Sigmoid colon (tissue), 7 donors: ENCODE data around the gene IKZF4. TPM values are rescaled to one million over a fixed set of nuclear protein-coding genes. Genes with fewer than 3 reads are reported as not detected.
A peak's percentile ranks its signal among the peaks of the same experiment; 100 is the strongest.
"Not testable (repeated sequence)": the region's sequence is repeated elsewhere in the genome, so short reads cannot be mapped to it uniquely, and the experiment has no call there.

Source experiments
- DNase-seq: peaks from one replicate; pipeline ENCODE4 v3.0.0-alpha.2; 2019
- H3K27ac ChIP-seq, 4 donors: fragments of 200-600 bp; sonication (generic); one replicate each; pipeline ENCODE4 v1.5.1; 2016 to 2019; ENCODE audit warnings: mild to moderate bottlenecking in 1 of 4
- H3K27me3 ChIP-seq, 3 donors: fragments of 200-600 bp; sonication (generic); one replicate each; pipeline ENCODE4 v1.5.1; 2019; ENCODE audit warnings: mild to moderate bottlenecking in 1 of 3
- H3K36me3 ChIP-seq, 4 donors: fragments of 200-600 bp; sonication (generic); one replicate each; pipeline ENCODE4 v1.5.1; 2016 to 2019
- H3K4me1 ChIP-seq, 4 donors: fragments of 200-600 bp; sonication (generic); one replicate each; pipeline ENCODE4 v1.5.1; 2017 to 2019
- H3K4me3 ChIP-seq, 4 donors: fragments of 200-600 bp; sonication (generic); one replicate each; pipeline ENCODE4 v1.5.1; 2017 to 2019; ENCODE audit warnings: mild to moderate bottlenecking in 2 of 4, moderate library complexity in 1 of 4
- H3K9me3 ChIP-seq, 4 donors: fragments of 200-600 bp in 3 of 4; sonication (generic) in 3 of 4; one replicate each; pipeline versions ENCODE4 v1.5.1 to v1.6.1; 2013 to 2019
- CTCF ChIP-seq, 4 experiments: fragments of 450-650 bp in 3 of 4; fragments of 200-600 bp in 1 of 4; IDR thresholded peaks; one replicate each; pipeline ENCODE4 v1.5.1; 2016 to 2019; ENCODE audit warnings: antibody characterized with exemption in 4 of 4, mild to moderate bottlenecking in 3 of 4, moderate library complexity in 2 of 4
- EP300 ChIP-seq, 4 donors: sonication (generic); formaldehyde crosslinking; IDR thresholded peaks; one replicate each; pipeline ENCODE4 v1.6.1; 2017; ENCODE audit warnings: antibody characterized with exemption in 4 of 4
- POLR2A ChIP-seq, 2 donors: fragments of 450-650 bp; IDR thresholded peaks; one replicate each; pipeline ENCODE4 v1.6.1; 2016; ENCODE audit warnings: antibody characterized with exemption in 2 of 2, mild to moderate bottlenecking in 2 of 2, moderate library complexity in 2 of 2
- POLR2AphosphoS5 ChIP-seq, 4 donors: sonication (generic); formaldehyde crosslinking; IDR thresholded peaks; one replicate each; pipeline ENCODE4 v1.6.1; 2017; ENCODE audit warnings: antibody characterized with exemption in 4 of 4
- WGBS, 2 donors: extraction: QIAGEN DNeasy Blood & Tissue Kit; methylation state at CpG; one replicate each; pipeline ENCODE4 v1.1.7; 2013; 5-methylcytosine and 5-hydroxymethylcytosine counted together
- intact Hi-C: fragments of 100-400 bp; cut with DNase I; formaldehyde crosslinking; loops from one replicate; pipeline ENCODE4 v1.15.1; 2023
- polyA plus RNA-seq, 3 donors: library from polyadenylated mRNA; stranded (reverse); fragments of 200-250 nt; gene quantifications; one replicate each; pipeline ENCODE4 v1.2.3, GENCODE V29; 2013
- total RNA-seq, 4 donors: library from RNA; depleted of rRNA; stranded (reverse); fragments of >200 nt; gene quantifications; one replicate each; pipeline ENCODE4 v1.1.0, GENCODE V29; 2016
- donor health status: healthy with polysubstance abuse.
- donor health status: Bipolar disorder and iron deficiency.
- donor health status: healthy.

Gene IKZF4
- total and polyA plus RNA-seq, 7 donors, result 0.92 to 23.8 (median 2.4) TPM

GRCh38 chr12:56040963-56041551 is 20.2 kb downstream of the IKZF4 start:
- no peak for DNase-seq
- Histone ChIP-seq H3K4me1 (peaks cover 0 to 20% (median 18%) of the 10 kb centered on the region in 4 donors), H3K9me3 (no peaks in the 10 kb centered on the region), H3K27me3 (no peaks in the 10 kb centered on the region), H3K36me3 (peaks cover 17 to 49% (median 19%) of the 10 kb centered on the region in 4 donors), H3K27ac (peak overlapping the region; percentile 91 to 96 (median 94)), H3K4me3 (peak overlapping the region; percentile 56 to 94 (median 72))
- intact Hi-C loops, result loop anchor here (1.0 to 10.0 kb wide), 4 partner anchors 45 to 299 kb away; partner anchors contain the start of genes GDF11, PYM1 and SMARCC2
- TF ChIP-seq CTCF (IDR thresholded peaks at IDR 0.05) (peak in 1 of 4 experiments; percentile 34), POLR2A (IDR thresholded peaks at IDR 0.05) (no peak)
- WGBS, 2 donors, result 73 to 75% methylated on average over 14 of the region's 14 CpGs

GRCh38 chr12:56041552-56042429 is 20.9 kb downstream of the IKZF4 start, which contains the start of gene RPS26:
RPS26 (plus strand) TSS chr12:56041918; CDS start chr12:56042167, 249 bp downstream.
- peak within 1 kb of the TSS; percentile 56 to 94 (median 72) for H3K4me3 ChIP-seq
- no peaks in the 10 kb centered on the region for H3K27me3 ChIP-seq
- no peaks in the 10 kb centered on the region for H3K9me3 ChIP-seq
- intact Hi-C loops, result loop anchor here (1.0 to 10.0 kb wide), 5 partner anchors 45 to 299 kb away; partner anchors contain the start of genes GDF11, PA2G4, PYM1 and SMARCC2
- peak within 1 kb of the TSS; percentile 91 to 96 (median 94) for H3K27ac ChIP-seq
- peak; percentile 98 for DNase-seq
- peaks cover 0 to 20% (median 19%) of the 10 kb centered on the region in 4 donors for H3K4me1 ChIP-seq
- 0% methylated on average over 50 of the region's 50 CpGs for WGBS, 2 donors
- peaks cover 17 to 42% (median 19%) of the 10 kb centered on the region in 4 donors for H3K36me3 ChIP-seq
- peak in 1 of 4 experiments; percentile 40 for TF ChIP-seq CTCF (IDR thresholded peaks at IDR 0.05)
- peak; percentile 97 for TF ChIP-seq POLR2A (IDR thresholded peaks at IDR 0.05)
- TF ChIP-seq POLR2AphosphoS5 (IDR thresholded peaks at IDR 0.05), result peak; percentile 90 to 100 (median 98)
- peak in 2 of 4 donors; percentile 32 to 52 for TF ChIP-seq EP300 (IDR thresholded peaks at IDR 0.05)

GRCh38 chr12:56042430-56042813 is 21.6 kb downstream of the IKZF4 start:
- DNase-seq, H3K27me3 ChIP-seq, H3K9me3 ChIP-seq: not testable (repeated sequence)
- peak overlapping the region; percentile 56 to 94 (median 72) for H3K4me3 ChIP-seq
- intact Hi-C loops, result loop anchor here (1.0 to 10.0 kb wide), 3 partner anchors 62 to 300 kb away; partner anchors contain the start of genes GDF11, PA2G4 and SMARCC2
- WGBS, 2 donors, result 1 to 2% methylated on average over 20 of the region's 20 CpGs
- H3K27ac ChIP-seq, result peak overlapping the region; percentile 91 to 96 (median 94)
- H3K4me1 ChIP-seq, result peaks cover 0 to 25% (median 19%) of the 10 kb centered on the region in 4 donors
- H3K36me3 ChIP-seq, result peaks cover 17 to 36% (median 19%) of the 10 kb centered on the region in 4 donors

GRCh38 chr12:56042843-56043242 is 22.0 kb downstream of the IKZF4 start:
- Histone ChIP-seq H3K4me3 (peak overlapping the region; percentile 56 to 94 (median 72)), H3K9me3 (no peaks in the 10 kb centered on the region), H3K36me3 (peaks cover 17 to 32% (median 19%) of the 10 kb centered on the region in 4 donors), H3K27ac (peak overlapping the region; percentile 91 to 96 (median 94)), H3K27me3 (no peaks in the 10 kb centered on the region), H3K4me1 (peaks cover 0 to 25% (median 19%) of the 10 kb centered on the region in 4 donors)
- no peak for DNase-seq
- 6 to 35% methylated on average over 9 of the region's 9 CpGs for WGBS, 2 donors
- TF ChIP-seq EP300 (IDR thresholded peaks at IDR 0.05), result no peak
- TF ChIP-seq CTCF (IDR thresholded peaks at IDR 0.05), result no peak
- TF ChIP-seq POLR2AphosphoS5 (IDR thresholded peaks at IDR 0.05), result no peak
- no peak for TF ChIP-seq POLR2A (IDR thresholded peaks at IDR 0.05)
- intact Hi-C loops, result loop anchor here (1.0 to 10.0 kb wide), 3 partner anchors 61 to 301 kb away; partner anchors contain the start of genes GDF11, PA2G4 and SMARCC2
